ENCODE measurements around the gene RBM8A. TPM values are rescaled to one million over a fixed set of nuclear protein-coding genes. Genes with fewer than 3 reads are reported as not detected.
A peak's percentile ranks its signal among the peaks of the same experiment; 100 is the strongest.

RBM8A gene
- polyA plus RNA-seq, 3 donors, result 91.5 to 171 (median 115) TPM

DNA sequence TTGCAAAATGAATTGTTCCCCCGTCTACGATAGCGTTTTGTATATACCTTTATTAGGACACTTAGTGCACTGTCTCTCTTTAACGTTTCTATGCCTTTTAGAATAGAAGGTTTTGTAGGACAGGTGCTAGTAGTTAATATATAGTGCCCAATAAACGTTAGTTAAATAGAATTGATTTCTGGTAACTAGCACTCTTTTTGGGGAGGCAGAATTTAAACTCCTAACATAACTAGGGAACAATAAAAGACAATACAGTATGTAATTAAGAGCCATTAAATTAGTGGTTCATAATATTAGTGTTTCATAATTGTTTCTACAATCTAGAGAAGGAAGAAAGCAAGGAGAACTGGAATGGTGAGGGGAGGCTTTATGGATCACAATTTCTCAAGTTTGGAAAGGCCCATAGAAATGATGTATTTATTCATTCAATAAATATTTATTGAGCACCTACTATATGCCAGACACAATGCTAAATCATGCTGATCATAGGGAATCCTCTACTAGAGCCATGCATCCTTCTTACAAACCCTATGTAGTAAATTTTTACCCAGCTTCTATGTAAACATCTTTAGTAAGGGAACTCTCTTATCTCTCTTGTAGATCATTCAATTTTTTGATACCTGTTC lies 37.9 kb upstream of the RBM8A start:
- H3K27ac ChIP-seq (ENCODE audit: low read depth in 1 of 2, low read length in 2 of 2), result peak overlapping the region in 1 of 2 donors; percentile 82
- Mint-ChIP-seq H3K27me3 (ENCODE audit: low read depth in 3 of 3) (peaks cover 25 to 32% (median 26%) of the 10 kb centered on the region in 3 donors), H3K36me3 (peaks cover 7 to 16% of the 10 kb centered on the region in 2 donors), H3K4me1 (peaks cover 47% of the 10 kb centered on the region), H3K4me3 (peak overlapping the region; percentile 94 to 96), H3K27ac (peak overlapping the region in 3 of 7 donors; percentile 84 to 96 (median 95)), H3K9me3 (peaks cover 0 to 16% (median 8%) of the 10 kb centered on the region in 7 donors)
- peaks cover 42 to 51% of the 10 kb centered on the region in 2 donors for H3K4me1 ChIP-seq (ENCODE audit: control insufficient read depth in 1 of 2, insufficient read depth in 2 of 2, low read length in 2 of 2)
- TF ChIP-seq, protein P1, sequence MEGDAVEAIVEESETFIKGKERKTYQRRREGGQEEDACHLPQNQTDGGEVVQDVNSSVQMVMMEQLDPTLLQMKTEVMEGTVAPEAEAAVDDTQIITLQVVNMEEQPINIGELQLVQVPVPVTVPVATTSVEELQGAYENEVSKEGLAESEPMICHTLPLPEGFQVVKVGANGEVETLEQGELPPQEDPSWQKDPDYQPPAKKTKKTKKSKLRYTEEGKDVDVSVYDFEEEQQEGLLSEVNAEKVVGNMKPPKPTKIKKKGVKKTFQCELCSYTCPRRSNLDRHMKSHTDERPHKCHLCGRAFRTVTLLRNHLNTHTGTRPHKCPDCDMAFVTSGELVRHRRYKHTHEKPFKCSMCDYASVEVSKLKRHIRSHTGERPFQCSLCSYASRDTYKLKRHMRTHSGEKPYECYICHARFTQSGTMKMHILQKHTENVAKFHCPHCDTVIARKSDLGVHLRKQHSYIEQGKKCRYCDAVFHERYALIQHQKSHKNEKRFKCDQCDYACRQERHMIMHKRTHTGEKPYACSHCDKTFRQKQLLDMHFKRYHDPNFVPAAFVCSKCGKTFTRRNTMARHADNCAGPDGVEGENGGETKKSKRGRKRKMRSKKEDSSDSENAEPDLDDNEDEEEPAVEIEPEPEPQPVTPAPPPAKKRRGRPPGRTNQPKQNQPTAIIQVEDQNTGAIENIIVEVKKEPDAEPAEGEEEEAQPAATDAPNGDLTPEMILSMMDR (IDR thresholded peaks at IDR 0.05), result no peak
- intact Hi-C loops (cut with micrococcal nuclease), result loop anchor here in 1 of 2 donors (5.0 to 10.0 kb wide), 2 partner anchors 37 to 100 kb away; no protein-coding TSS in a partner anchor
- H4K20me1 ChIP-seq (ENCODE audit: insufficient read depth, low read length), result no peaks in the 10 kb centered on the region
- no peak for DNase-seq
- H3K27me3 ChIP-seq (ENCODE audit: control insufficient read depth in 2 of 2, insufficient read depth in 2 of 2, low read length in 2 of 2), result peaks cover 6 to 29% of the 10 kb centered on the region in 2 donors
- no CpG with 5 or more reads among the region's 5 CpGs for WGBS (ENCODE audit: insufficient coverage)
- H3K4me3 ChIP-seq (replicated peaks in 1 of 3; ENCODE audit: low read depth in 2 of 3, low read length in 3 of 3), result peak overlapping the region; percentile 55 to 89 (median 59)
- H3K4me2 ChIP-seq (replicated peaks; ENCODE audit: extremely low read depth, low read length, poor library complexity, severe bottlenecking), result peak overlapping the region; percentile 91
- H2AFZ ChIP-seq (ENCODE audit: insufficient read depth, low read depth, low read length, poor library complexity, severe bottlenecking), result peak overlapping the region; percentile 89
- H3K9ac ChIP-seq (ENCODE audit: insufficient read depth, low read length, poor library complexity, severe bottlenecking), result peak overlapping the region; percentile 74
- peaks cover 10% of the 10 kb centered on the region for H3K79me2 ChIP-seq (ENCODE audit: insufficient read depth, low read length)
- H3K9me3 ChIP-seq (replicated peaks in 1 of 2; ENCODE audit: control insufficient read depth in 1 of 2, insufficient read depth in 1 of 2, low read length in 2 of 2), result peaks cover 0 to 4% of the 10 kb centered on the region in 2 donors
- peaks cover 0 to 7% of the 10 kb centered on the region in 2 donors for H3K36me3 ChIP-seq (replicated peaks in 1 of 2; ENCODE audit: control insufficient read depth in 1 of 2, insufficient read depth in 2 of 2, low read length in 2 of 2)

DNA sequence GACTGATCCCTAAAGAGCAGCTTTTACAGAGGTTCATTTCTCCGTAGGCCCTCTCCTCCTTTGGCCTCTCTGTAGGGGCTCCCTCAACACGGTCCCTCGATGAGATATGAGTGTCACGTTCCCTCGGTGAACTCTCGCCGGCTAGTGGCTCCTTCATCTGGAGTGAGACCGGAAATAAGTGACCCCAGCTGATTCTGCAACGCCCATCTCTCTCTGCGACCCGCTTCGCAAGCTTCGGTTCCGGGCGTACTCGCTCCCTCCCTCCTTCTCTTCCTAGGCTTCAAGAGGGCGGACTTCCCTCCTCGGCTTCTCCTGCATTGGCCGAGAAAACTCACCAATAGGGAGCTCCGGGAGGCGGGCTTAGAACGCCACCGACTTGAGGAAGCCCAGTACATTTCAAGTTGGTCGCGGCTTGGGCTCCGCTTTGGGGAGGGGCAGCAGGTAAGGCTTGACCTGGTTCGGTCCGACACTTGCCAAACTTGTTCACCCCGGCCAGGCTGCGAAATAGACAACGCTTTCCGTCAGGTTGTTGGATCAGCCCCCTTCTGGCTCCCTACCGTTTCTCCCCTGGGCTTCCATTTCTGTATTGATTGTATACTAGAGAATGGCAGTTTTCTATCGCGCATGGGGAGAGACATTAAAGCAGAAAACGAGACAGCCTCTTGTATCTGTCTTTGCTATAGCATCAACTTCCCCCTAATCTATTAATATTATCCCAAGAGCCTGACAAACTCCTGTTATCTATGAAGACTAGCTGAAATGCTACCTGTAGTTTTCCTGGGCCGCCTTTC lies 37.2 kb upstream of the RBM8A start, which contains the start of the genes ANKRD34A and POLR3GL:
TSS of gene ANKRD34A (minus strand) at position 248 of the 791 bp plus-strand sequence. CDS start 2,816 bp downstream, outside the sequence.
TSS of gene POLR3GL (plus strand) at position 363 of the 791 bp plus-strand sequence. CDS start 10,176 bp downstream, outside the sequence.
- peaks cover 49 to 58% of the 10 kb centered on the region in 2 donors for H3K4me1 ChIP-seq (ENCODE audit: control insufficient read depth in 1 of 2, insufficient read depth in 2 of 2, low read length in 2 of 2)
- peaks cover 29 to 34% (median 30%) of the 10 kb centered on the region in 3 donors for H3K27me3 Mint-ChIP-seq (ENCODE audit: low read depth in 3 of 3)
- TF ChIP-seq, protein P1 (IDR thresholded peaks at IDR 0.05), result no peak

More for the DNA sequence above, 37.2 kb upstream of the RBM8A start, which contains the start of the genes ANKRD34A and POLR3GL:
- H3K27ac ChIP-seq (ENCODE audit: low read depth in 1 of 2, low read length in 2 of 2), result peak within 1 kb of the TSS; percentile 31 to 82
- intact Hi-C loops (cut with micrococcal nuclease), result loop anchor here (5.0 to 10.0 kb wide), 4 partner anchors 33 to 100 kb away; partner anchors contain the start of genes PEX11B (in 1 of the 2) and TXNIP (in 1 of the 2)
- peak within 1 kb of the TSS; percentile 74 for H3K9ac ChIP-seq (ENCODE audit: insufficient read depth, low read length, poor library complexity, severe bottlenecking)
- H4K20me1 ChIP-seq (ENCODE audit: insufficient read depth, low read length), result peaks cover 3% of the 10 kb centered on the region
- peak; percentile 83 to 92 (median 87) for DNase-seq
- WGBS (ENCODE audit: insufficient coverage), result under 1% methylated on average over 27 of the region's 37 CpGs
- peak within 1 kb of the TSS; percentile 55 to 89 (median 59) for H3K4me3 ChIP-seq (replicated peaks in 1 of 3; ENCODE audit: low read depth in 2 of 3, low read length in 3 of 3)
- peaks cover 10% of the 10 kb centered on the region for H3K79me2 ChIP-seq (ENCODE audit: insufficient read depth, low read length)
- Mint-ChIP-seq H3K4me3 (peak within 1 kb of the TSS; percentile 94 to 96), H3K4me1 (peaks cover 54% of the 10 kb centered on the region), H3K9me3 (peaks cover 0 to 16% (median 8%) of the 10 kb centered on the region in 7 donors), H3K27ac (peak within 1 kb of the TSS; percentile 62 to 96 (median 88)), H3K36me3 (peaks cover 7 to 16% of the 10 kb centered on the region in 2 donors)
- peak within 1 kb of the TSS; percentile 89 for H2AFZ ChIP-seq (ENCODE audit: insufficient read depth, low read depth, low read length, poor library complexity, severe bottlenecking)
- peaks cover 0 to 4% of the 10 kb centered on the region in 2 donors for H3K9me3 ChIP-seq (replicated peaks in 1 of 2; ENCODE audit: control insufficient read depth in 1 of 2, insufficient read depth in 1 of 2, low read length in 2 of 2)
- H3K36me3 ChIP-seq (replicated peaks in 1 of 2; ENCODE audit: control insufficient read depth in 1 of 2, insufficient read depth in 2 of 2, low read length in 2 of 2), result peaks cover 0 to 7% of the 10 kb centered on the region in 2 donors
- H3K27me3 ChIP-seq (ENCODE audit: control insufficient read depth in 2 of 2, insufficient read depth in 2 of 2, low read length in 2 of 2), result peaks cover 6 to 31% of the 10 kb centered on the region in 2 donors
- H3K4me2 ChIP-seq (replicated peaks; ENCODE audit: extremely low read depth, low read length, poor library complexity, severe bottlenecking), result peak within 1 kb of the TSS; percentile 91
